ENCODE data around the gene MARCHF2. TPM values are rescaled to one million over a fixed set of nuclear protein-coding genes. Genes with fewer than 3 reads are reported as not detected.
"Not testable (repeated sequence)": the region's sequence is repeated elsewhere in the genome, so short reads cannot be mapped to it uniquely, and the experiment has no call there.

Gene MARCHF2
- total and polyA plus RNA-seq, 7 donors, result 25.8 to 383 (median 283) TPM

GRCh38 chr19:8429044-8429443 lies 15.9 kb downstream of the MARCHF2 start:
- Histone ChIP-seq H3K27me3 (no peaks in the 10 kb centered on the region), H3K4me1 (peaks cover 0 to 17% (median 12%) of the 10 kb centered on the region in 4 donors), H3K36me3 (peaks cover 0 to 52% (median 15%) of the 10 kb centered on the region in 4 donors), H3K4me3 (no peak overlapping the region), H3K27ac (no peak overlapping the region), H3K9me3 (no peaks in the 10 kb centered on the region)
- DNase-seq, result no peak
- intact Hi-C loops (cut with DNase I), result no loop called here
- 87 to 93% methylated on average over 6 of the region's 6 CpGs for WGBS, 2 donors
- TF ChIP-seq CTCF (IDR thresholded peaks at IDR 0.05), result no peak
- TF ChIP-seq POLR2A (IDR thresholded peaks at IDR 0.05), result no peak

GRCh38 chr19:8429826-8430225 lies 16.7 kb downstream of the MARCHF2 start:
- TF ChIP-seq EP300 (IDR thresholded peaks at IDR 0.05) (no peak), CTCF (IDR thresholded peaks at IDR 0.05) (no peak), POLR2AphosphoS5 (IDR thresholded peaks at IDR 0.05) (no peak), POLR2A (IDR thresholded peaks at IDR 0.05) (no peak)
- peaks cover 0 to 15% (median 7%) of the 10 kb centered on the region in 4 donors for H3K4me1 ChIP-seq
- intact Hi-C loops (cut with DNase I), result no loop called here

GRCh38 chr19:8430650-8431049 lies 17.5 kb downstream of the MARCHF2 start:
- Histone ChIP-seq H3K4me1 (peaks cover 0 to 11% (median 4%) of the 10 kb centered on the region in 4 donors), H3K27me3 (no peaks in the 10 kb centered on the region), H3K36me3 (peaks cover 0 to 61% (median 15%) of the 10 kb centered on the region in 4 donors), H3K9me3 (no peaks in the 10 kb centered on the region), H3K27ac (no peak overlapping the region), H3K4me3 (no peak overlapping the region)
- intact Hi-C loops (cut with DNase I), result no loop called here
- WGBS, 2 donors, result 95 to 96% methylated on average over 20 of the region's 20 CpGs
- no peak for TF ChIP-seq CTCF (IDR thresholded peaks at IDR 0.05)
- TF ChIP-seq POLR2A (IDR thresholded peaks at IDR 0.05), result no peak
- no peak for TF ChIP-seq EP300 (IDR thresholded peaks at IDR 0.05)
- TF ChIP-seq POLR2AphosphoS5 (IDR thresholded peaks at IDR 0.05), result no peak
- no peak for DNase-seq

More at GRCh38 chr19:8429826-8430225, 16.7 kb downstream of the MARCHF2 start:
- no peaks in the 10 kb centered on the region for H3K9me3 ChIP-seq
- no peak overlapping the region for H3K4me3 ChIP-seq
- no peak for DNase-seq
- WGBS, 2 donors, result 97% methylated on average over 6 of the region's 6 CpGs
- H3K27me3 ChIP-seq, result no peaks in the 10 kb centered on the region
- H3K36me3 ChIP-seq, result peaks cover 0 to 55% (median 15%) of the 10 kb centered on the region in 4 donors
- H3K27ac ChIP-seq, result no peak overlapping the region

GRCh38 chr19:8438236-8438635 lies 25.1 kb downstream of the MARCHF2 start:
- intact Hi-C loops (cut with DNase I), result no loop called here
- TF ChIP-seq EP300 (IDR thresholded peaks at IDR 0.05), result no peak
- no peak for TF ChIP-seq POLR2A (IDR thresholded peaks at IDR 0.05)
- TF ChIP-seq POLR2AphosphoS5 (IDR thresholded peaks at IDR 0.05), result no peak
- DNase-seq, result no peak
- Histone ChIP-seq H3K4me1 (peaks cover 0 to 11% (median 4%) of the 10 kb centered on the region in 4 donors), H3K9me3 (no peaks in the 10 kb centered on the region), H3K27ac (no peak overlapping the region), H3K4me3 (no peak overlapping the region), H3K27me3 (no peaks in the 10 kb centered on the region), H3K36me3 (peaks cover 0 to 38% (median 19%) of the 10 kb centered on the region in 4 donors)
- WGBS, 2 donors, result 97% methylated on average over 12 of the region's 12 CpGs

- Histone ChIP-seq H3K4me3 (no peak overlapping the region), H3K36me3 (peaks cover 0 to 35% (median 22%) of the 10 kb centered on the region in 4 donors), H3K27ac (no peak overlapping the region), H3K9me3 (no peaks in the 10 kb centered on the region), H3K27me3 (no peaks in the 10 kb centered on the region), H3K4me1 (peaks cover 0 to 20% (median 15%) of the 10 kb centered on the region in 4 donors)
- TF ChIP-seq CTCF (IDR thresholded peaks at IDR 0.05) (no peak), EP300 (IDR thresholded peaks at IDR 0.05) (no peak), POLR2A (IDR thresholded peaks at IDR 0.05) (no peak), POLR2AphosphoS5 (IDR thresholded peaks at IDR 0.05) (no peak)
- no peak for DNase-seq
- 85 to 90% methylated on average over 6 of the region's 6 CpGs for WGBS, 2 donors
- intact Hi-C loops (cut with DNase I), result no loop called here
Observed at GRCh38 chr19:8441725-8442544, 28.8 kb downstream of the MARCHF2 start.

GRCh38 chr19:8444140-8444676 lies 31.1 kb downstream of the MARCHF2 start:
- Histone ChIP-seq H3K4me3 (peak overlapping the region; percentile 86 to 99 (median 91)), H3K36me3 (peaks cover 0 to 19% (median 7%) of the 10 kb centered on the region in 4 donors), H3K27ac (peak overlapping the region; percentile 96 to 98 (median 98)), H3K4me1 (peaks cover 0 to 42% (median 38%) of the 10 kb centered on the region in 4 donors)
- not testable (repeated sequence) for H3K9me3 ChIP-seq, H3K27me3 ChIP-seq
- 20 to 30% methylated on average over 32 of the region's 32 CpGs for WGBS, 2 donors
- intact Hi-C loops (cut with DNase I), result loop anchor here (2.0 kb wide), 2 partner anchors 31 to 71 kb away; partner anchors contain the start of genes MARCHF2 and ZNF414
- DNase-seq, result peak; percentile 50
